ENCODE measurements around the gene MTMR10. TPM values are rescaled to one million over a fixed set of nuclear protein-coding genes. Genes with fewer than 3 reads are reported as not detected.

Gene MTMR10
- total RNA-seq, 1 experiment from 2014 or later: 16.0 TPM

DNA sequence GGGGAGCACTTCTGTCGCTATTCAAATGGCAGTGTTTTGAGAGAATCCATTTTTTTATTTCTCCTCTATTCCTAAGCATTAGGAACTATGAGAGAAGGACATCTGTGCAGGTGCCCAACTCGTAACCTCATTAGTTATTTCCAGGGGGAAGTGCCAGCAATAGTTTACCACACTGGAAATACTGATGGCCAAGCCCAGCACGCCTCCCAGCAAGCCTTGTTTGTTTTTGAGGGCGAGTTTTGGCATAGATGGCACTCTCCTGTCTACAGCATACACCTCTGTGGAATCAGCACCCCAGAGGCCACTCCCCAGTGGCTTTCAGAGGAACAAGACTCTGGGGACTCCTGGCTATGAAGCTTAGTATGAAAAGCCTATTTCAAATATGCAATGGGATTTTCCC is 51.1 kb downstream of the MTMR10 start:
- no peak for DNase-seq (ENCODE audit: low spot score)
- ChIA-PET CTCF (no interaction called here), POLR2A (ENCODE audit: low non-redundant PET) (no interaction called here)
- H3K4me3 ChIP-seq (ENCODE audit: low read depth, low read length, poor library complexity, severe bottlenecking): no peak overlapping the region
- no TSS peak for BruUV-seq (replicated peaks)
- no peaks in the 10 kb centered on the region for H3K27me3 ChIP-seq (replicated peaks; ENCODE audit: insufficient read depth, low read depth, low read length, poor library complexity)
- intact Hi-C loops (cut with micrococcal nuclease; ENCODE audit: unreplicated experiment): no loop called here
- TF ChIP-seq EZH2 (IDR thresholded peaks at IDR 0.05; ENCODE audit: borderline replicate concordance, low read depth, low read length, poor library complexity, severe bottlenecking): no peak
- TF ChIP-seq, protein P1, sequence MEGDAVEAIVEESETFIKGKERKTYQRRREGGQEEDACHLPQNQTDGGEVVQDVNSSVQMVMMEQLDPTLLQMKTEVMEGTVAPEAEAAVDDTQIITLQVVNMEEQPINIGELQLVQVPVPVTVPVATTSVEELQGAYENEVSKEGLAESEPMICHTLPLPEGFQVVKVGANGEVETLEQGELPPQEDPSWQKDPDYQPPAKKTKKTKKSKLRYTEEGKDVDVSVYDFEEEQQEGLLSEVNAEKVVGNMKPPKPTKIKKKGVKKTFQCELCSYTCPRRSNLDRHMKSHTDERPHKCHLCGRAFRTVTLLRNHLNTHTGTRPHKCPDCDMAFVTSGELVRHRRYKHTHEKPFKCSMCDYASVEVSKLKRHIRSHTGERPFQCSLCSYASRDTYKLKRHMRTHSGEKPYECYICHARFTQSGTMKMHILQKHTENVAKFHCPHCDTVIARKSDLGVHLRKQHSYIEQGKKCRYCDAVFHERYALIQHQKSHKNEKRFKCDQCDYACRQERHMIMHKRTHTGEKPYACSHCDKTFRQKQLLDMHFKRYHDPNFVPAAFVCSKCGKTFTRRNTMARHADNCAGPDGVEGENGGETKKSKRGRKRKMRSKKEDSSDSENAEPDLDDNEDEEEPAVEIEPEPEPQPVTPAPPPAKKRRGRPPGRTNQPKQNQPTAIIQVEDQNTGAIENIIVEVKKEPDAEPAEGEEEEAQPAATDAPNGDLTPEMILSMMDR (conservative IDR thresholded peaks at IDR 0.05; ENCODE audit: low read depth, low read length): no peak
- no peaks in the 10 kb centered on the region for H3K9me3 ChIP-seq (ENCODE audit: low read depth, low read length, poor library complexity, severe bottlenecking)
- peaks cover 77% of the 10 kb centered on the region for H3K36me3 ChIP-seq (ENCODE audit: insufficient read depth, low read length, poor library complexity, severe bottlenecking)
- H3K27ac ChIP-seq (ENCODE audit: low read depth, low read length, poor library complexity, severe bottlenecking): no peak overlapping the region
- no peaks in the 10 kb centered on the region for H3K4me1 ChIP-seq (ENCODE audit: insufficient read depth, low read length, poor library complexity, severe bottlenecking)

DNA sequence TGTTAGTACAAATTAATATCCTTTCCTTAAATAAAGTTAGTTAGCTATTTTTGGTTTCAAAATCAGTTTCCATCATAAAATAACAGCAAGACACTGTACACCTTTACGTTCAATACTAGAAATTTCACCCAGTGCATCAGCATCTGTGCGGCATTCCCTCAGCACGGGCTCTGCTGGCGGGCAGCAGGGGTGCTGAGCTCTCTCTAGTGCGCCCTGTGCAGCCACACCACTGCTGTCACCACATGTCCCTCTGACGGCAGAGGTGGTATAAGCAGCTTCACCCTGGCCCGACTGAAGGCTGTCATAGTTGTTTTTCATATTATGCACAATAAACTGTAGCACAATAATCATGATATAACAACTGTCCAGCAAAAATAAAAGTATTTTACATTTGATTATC is 52.3 kb downstream of the MTMR10 start:
- intact Hi-C loops (cut with micrococcal nuclease; ENCODE audit: unreplicated experiment): no loop called here
- Histone ChIP-seq H3K27me3 (replicated peaks; ENCODE audit: insufficient read depth, low read depth, low read length, poor library complexity) (no peaks in the 10 kb centered on the region), H3K36me3 (ENCODE audit: insufficient read depth, low read length, poor library complexity, severe bottlenecking) (peaks cover 86% of the 10 kb centered on the region), H3K27ac (ENCODE audit: low read depth, low read length, poor library complexity, severe bottlenecking) (no peak overlapping the region), H3K4me1 (ENCODE audit: insufficient read depth, low read length, poor library complexity, severe bottlenecking) (no peaks in the 10 kb centered on the region), H3K9me3 (ENCODE audit: low read depth, low read length, poor library complexity, severe bottlenecking) (no peaks in the 10 kb centered on the region), H3K4me3 (ENCODE audit: low read depth, low read length, poor library complexity, severe bottlenecking) (no peak overlapping the region)
- POLR2A ChIA-PET (ENCODE audit: low non-redundant PET): no interaction called here
- TF ChIP-seq EZH2 (IDR thresholded peaks at IDR 0.05; ENCODE audit: borderline replicate concordance, low read depth, low read length, poor library complexity, severe bottlenecking): no peak
- TF ChIP-seq, protein P1 (conservative IDR thresholded peaks at IDR 0.05; ENCODE audit: low read depth, low read length): no peak
- CTCF ChIA-PET: no interaction called here
- DNase-seq (ENCODE audit: low spot score): no peak
- BruUV-seq (replicated peaks): no TSS peak

DNA sequence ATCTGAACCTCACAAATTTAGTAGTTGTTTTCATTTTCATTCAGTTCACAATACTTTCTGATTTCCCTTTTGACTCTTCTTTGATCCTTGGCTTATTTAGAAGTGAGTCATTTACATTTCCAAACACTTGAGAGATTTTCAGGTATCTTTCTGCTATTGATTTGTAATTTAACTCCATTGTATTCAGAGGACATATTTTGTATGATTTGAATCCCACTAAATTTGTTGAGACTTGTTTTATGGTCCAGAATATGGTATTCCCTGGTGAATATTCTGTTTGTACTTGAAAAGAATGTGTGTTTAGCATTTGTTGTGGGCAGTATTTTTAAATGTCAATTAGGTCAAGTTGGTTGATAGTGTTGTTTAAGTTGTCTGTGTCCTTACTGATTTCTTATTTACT is 58.1 kb downstream of the MTMR10 start:
- no peak overlapping the region for H3K4me3 ChIP-seq (ENCODE audit: low read depth, low read length, poor library complexity, severe bottlenecking)
- H3K27ac ChIP-seq (ENCODE audit: low read depth, low read length, poor library complexity, severe bottlenecking): no peak overlapping the region
- H3K9me3 ChIP-seq (ENCODE audit: low read depth, low read length, poor library complexity, severe bottlenecking): no peaks in the 10 kb centered on the region
- CTCF ChIA-PET: no interaction called here
- intact Hi-C loops (cut with micrococcal nuclease; ENCODE audit: unreplicated experiment): no loop called here
- peaks cover 60% of the 10 kb centered on the region for H3K36me3 ChIP-seq (ENCODE audit: insufficient read depth, low read length, poor library complexity, severe bottlenecking)
- H3K4me1 ChIP-seq (ENCODE audit: insufficient read depth, low read length, poor library complexity, severe bottlenecking): no peaks in the 10 kb centered on the region
- H3K27me3 ChIP-seq (replicated peaks; ENCODE audit: insufficient read depth, low read depth, low read length, poor library complexity): no peaks in the 10 kb centered on the region
- no peak for DNase-seq (ENCODE audit: low spot score)
- BruUV-seq (replicated peaks): no TSS peak
- POLR2A ChIA-PET (ENCODE audit: low non-redundant PET): no interaction called here
- TF ChIP-seq EZH2 (IDR thresholded peaks at IDR 0.05; ENCODE audit: borderline replicate concordance, low read depth, low read length, poor library complexity, severe bottlenecking): no peak
- TF ChIP-seq, protein P1 (conservative IDR thresholded peaks at IDR 0.05; ENCODE audit: low read depth, low read length): no peak

Measured in A673 (cell line).